ENCODE results near the gene RIF1. TPM values are rescaled to one million over a fixed set of nuclear protein-coding genes. Genes with fewer than 3 reads are reported as not detected.
"Not testable (repeated sequence)": the region's sequence is repeated elsewhere in the genome, so short reads cannot be mapped to it uniquely, and the experiment has no call there.

Gene RIF1
- total RNA-seq, 1 donor from 2014 or later: 40.7 TPM

DNA sequence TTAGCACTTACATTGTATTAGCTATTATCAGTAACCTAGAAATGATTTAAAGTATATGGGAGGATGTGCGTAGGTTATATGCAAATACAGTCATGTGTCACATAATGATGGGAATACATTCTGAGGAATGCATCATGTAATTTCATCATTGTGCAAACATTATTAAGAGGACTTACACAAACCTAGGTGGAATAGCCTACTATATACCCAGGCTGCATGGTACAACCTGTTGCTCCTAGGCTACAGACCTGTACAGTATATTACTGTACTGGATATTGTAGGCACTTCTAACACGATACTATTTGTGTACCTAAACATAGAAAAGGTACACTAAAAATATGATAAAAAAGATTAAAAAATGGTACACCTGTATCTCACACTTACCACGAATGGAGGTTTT lies 7.9 kb downstream of the RIF1 start:
- no peak overlapping the region for H3K27ac Mint-ChIP-seq (ENCODE audit: unreplicated experiment)
- H3K36me3 Mint-ChIP-seq (ENCODE audit: low read depth, unreplicated experiment): peaks cover 23% of the 10 kb centered on the region
- H3K9me3 Mint-ChIP-seq (ENCODE audit: unreplicated experiment): no peaks in the 10 kb centered on the region

GRCh38 chr2:151421681-151422080 lies 12.0 kb downstream of the RIF1 start:
- not testable (repeated sequence) for H3K9me3 Mint-ChIP-seq (ENCODE audit: unreplicated experiment); DNase-seq (ENCODE audit: low spot score); H3K4me1 Mint-ChIP-seq (ENCODE audit: unreplicated experiment); H3K27ac Mint-ChIP-seq (ENCODE audit: unreplicated experiment); H3K4me3 Mint-ChIP-seq (ENCODE audit: unreplicated experiment); H3K27me3 Mint-ChIP-seq (ENCODE audit: unreplicated experiment)
- H3K36me3 Mint-ChIP-seq (ENCODE audit: low read depth, unreplicated experiment): peaks cover 34% of the 10 kb centered on the region

More for the DNA sequence above, 7.9 kb downstream of the RIF1 start:
- no peak for DNase-seq (ENCODE audit: low spot score)
- TF ChIP-seq, protein P1, sequence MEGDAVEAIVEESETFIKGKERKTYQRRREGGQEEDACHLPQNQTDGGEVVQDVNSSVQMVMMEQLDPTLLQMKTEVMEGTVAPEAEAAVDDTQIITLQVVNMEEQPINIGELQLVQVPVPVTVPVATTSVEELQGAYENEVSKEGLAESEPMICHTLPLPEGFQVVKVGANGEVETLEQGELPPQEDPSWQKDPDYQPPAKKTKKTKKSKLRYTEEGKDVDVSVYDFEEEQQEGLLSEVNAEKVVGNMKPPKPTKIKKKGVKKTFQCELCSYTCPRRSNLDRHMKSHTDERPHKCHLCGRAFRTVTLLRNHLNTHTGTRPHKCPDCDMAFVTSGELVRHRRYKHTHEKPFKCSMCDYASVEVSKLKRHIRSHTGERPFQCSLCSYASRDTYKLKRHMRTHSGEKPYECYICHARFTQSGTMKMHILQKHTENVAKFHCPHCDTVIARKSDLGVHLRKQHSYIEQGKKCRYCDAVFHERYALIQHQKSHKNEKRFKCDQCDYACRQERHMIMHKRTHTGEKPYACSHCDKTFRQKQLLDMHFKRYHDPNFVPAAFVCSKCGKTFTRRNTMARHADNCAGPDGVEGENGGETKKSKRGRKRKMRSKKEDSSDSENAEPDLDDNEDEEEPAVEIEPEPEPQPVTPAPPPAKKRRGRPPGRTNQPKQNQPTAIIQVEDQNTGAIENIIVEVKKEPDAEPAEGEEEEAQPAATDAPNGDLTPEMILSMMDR (IDR thresholded peaks at IDR 0.05; ENCODE audit: unreplicated experiment): no peak
- H3K27me3 Mint-ChIP-seq (ENCODE audit: unreplicated experiment): no peaks in the 10 kb centered on the region
- no peak overlapping the region for H3K4me3 Mint-ChIP-seq (ENCODE audit: unreplicated experiment)
- H3K4me1 Mint-ChIP-seq (ENCODE audit: unreplicated experiment): no peaks in the 10 kb centered on the region

- Mint-ChIP-seq H3K36me3 (ENCODE audit: low read depth, unreplicated experiment) (peaks cover 30% of the 10 kb centered on the region), H3K27me3 (ENCODE audit: unreplicated experiment) (no peaks in the 10 kb centered on the region), H3K4me3 (ENCODE audit: unreplicated experiment) (no peak overlapping the region), H3K27ac (ENCODE audit: unreplicated experiment) (no peak overlapping the region), H3K9me3 (ENCODE audit: unreplicated experiment) (no peaks in the 10 kb centered on the region), H3K4me1 (ENCODE audit: unreplicated experiment) (no peaks in the 10 kb centered on the region)
- TF ChIP-seq, protein P1 (IDR thresholded peaks at IDR 0.05; ENCODE audit: unreplicated experiment): no peak
- no peak for DNase-seq (ENCODE audit: low spot score)
Measured at GRCh38 chr2:151422917-151423439, 13.3 kb downstream of the RIF1 start.

DNA sequence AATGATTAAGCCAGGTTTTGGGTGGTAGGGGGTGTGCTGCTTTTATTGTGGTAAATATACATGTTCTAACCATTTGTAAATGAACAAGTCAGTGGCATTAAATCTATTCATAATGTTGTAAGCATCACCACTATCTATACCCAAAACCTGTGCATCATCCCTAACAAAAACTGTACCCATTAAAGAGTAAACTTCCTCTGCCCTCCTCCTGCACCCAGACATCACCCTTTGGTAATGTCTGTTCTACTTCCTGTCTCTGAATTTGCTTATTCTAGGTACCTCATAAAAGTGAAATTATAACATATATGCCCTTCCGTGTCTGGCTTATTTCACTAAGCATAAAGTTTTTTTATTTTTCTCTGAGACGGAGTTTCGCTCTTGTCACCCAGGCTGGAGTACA lies 14.1 kb downstream of the RIF1 start:
- H3K36me3 Mint-ChIP-seq (ENCODE audit: low read depth, unreplicated experiment): peaks cover 34% of the 10 kb centered on the region
- H3K27ac Mint-ChIP-seq (ENCODE audit: unreplicated experiment): no peak overlapping the region
- no peaks in the 10 kb centered on the region for H3K4me1 Mint-ChIP-seq (ENCODE audit: unreplicated experiment)
- no peak overlapping the region for H3K4me3 Mint-ChIP-seq (ENCODE audit: unreplicated experiment)
- no peak for DNase-seq (ENCODE audit: low spot score)
- no peaks in the 10 kb centered on the region for H3K27me3 Mint-ChIP-seq (ENCODE audit: unreplicated experiment)
- no peaks in the 10 kb centered on the region for H3K9me3 Mint-ChIP-seq (ENCODE audit: unreplicated experiment)
- TF ChIP-seq, protein P1 (IDR thresholded peaks at IDR 0.05; ENCODE audit: unreplicated experiment): no peak

DNA sequence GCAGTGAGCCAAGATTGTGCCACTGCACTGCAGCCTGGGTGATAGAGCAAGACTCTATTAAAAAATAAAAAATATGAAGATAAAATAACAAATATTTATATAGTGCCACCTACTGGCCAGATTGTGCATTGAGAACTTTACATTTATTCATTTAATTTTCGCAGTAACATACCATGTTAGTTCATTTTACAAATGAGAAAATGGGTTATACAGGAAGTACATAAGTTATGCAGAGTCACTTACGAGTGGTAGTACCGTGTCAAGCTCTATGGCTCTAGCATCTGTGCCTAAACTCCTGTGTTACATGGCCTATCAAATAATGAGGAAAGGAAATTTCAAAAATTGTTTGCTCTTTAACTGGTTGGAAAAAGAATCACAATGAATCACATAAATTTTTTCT lies 27.9 kb downstream of the RIF1 start:
- no peak for DNase-seq (ENCODE audit: low spot score)
- no peaks in the 10 kb centered on the region for H3K4me1 Mint-ChIP-seq (ENCODE audit: unreplicated experiment)
- H3K4me3 Mint-ChIP-seq (ENCODE audit: unreplicated experiment): no peak overlapping the region
- H3K27me3 Mint-ChIP-seq (ENCODE audit: unreplicated experiment): no peaks in the 10 kb centered on the region
- peaks cover 30% of the 10 kb centered on the region for H3K36me3 Mint-ChIP-seq (ENCODE audit: low read depth, unreplicated experiment)
- H3K9me3 Mint-ChIP-seq (ENCODE audit: unreplicated experiment): no peaks in the 10 kb centered on the region
- H3K27ac Mint-ChIP-seq (ENCODE audit: unreplicated experiment): no peak overlapping the region
- TF ChIP-seq, protein P1 (IDR thresholded peaks at IDR 0.05; ENCODE audit: unreplicated experiment): peak; percentile 97
